HepG2 (cell line): ENCODE measurements around the gene CDC14B.

ENCODE experiments used
- CEBPB ChIP-seq: IDR thresholded peaks from 2 replicates; pipeline ENCODE4 v1.6.1; 2011; ENCODE audit warnings: low read depth, low read length, improper control_type of control experiment, borderline replicate concordance
- CTCF ChIP-seq: sonication (generic); formaldehyde crosslinking; IDR thresholded peaks from 2 replicates; pipeline ENCODE4 v1.5.0; 2020; ENCODE audit warnings: mild to moderate bottlenecking, missing genetic modification reagents, moderate library complexity
- EP300 ChIP-seq, 3 experiments: sonication (generic) in 1 of 3; formaldehyde crosslinking in 1 of 3; IDR thresholded peaks; 2 replicates each; pipeline versions ENCODE4 v1.5.1 to v1.6.1; 2011 to 2020; ENCODE audit warnings: low read depth in 2 of 3, low read length in 2 of 3, borderline replicate concordance in 1 of 3, improper control_type of control experiment in 1 of 3, mild to moderate bottlenecking in 1 of 3, missing genetic modification reagents in 1 of 3, moderate library complexity in 1 of 3
- FOXO1 ChIP-seq: sonication (generic); formaldehyde crosslinking; IDR thresholded peaks from 2 replicates; pipeline ENCODE4 v1.4.0; 2020; ENCODE audit warnings: missing genetic modification reagents
- HOMEZ ChIP-seq: IDR thresholded peaks from 2 replicates; pipeline ENCODE4 v1.6.1; 2016; ENCODE audit warnings: low read depth
- POLR2AphosphoS5 ChIP-seq: IDR thresholded peaks from 2 replicates; pipeline ENCODE4 v1.6.1; 2012; ENCODE audit warnings: low read depth, low read length
- RAD51 ChIP-seq: fragments of 450-650 bp; IDR thresholded peaks from 2 replicates; pipeline ENCODE4 v1.6.1; 2016; ENCODE audit warnings: borderline replicate concordance
- SIN3A ChIP-seq: IDR thresholded peaks from 2 replicates; pipeline ENCODE4 v1.6.1; 2011; ENCODE audit warnings: low read depth, mild to moderate bottlenecking, control low read depth, low read length, borderline replicate concordance
- SMARCC2 ChIP-seq: fragments of 450-650 bp; IDR thresholded peaks from 2 replicates; pipeline ENCODE4 v1.6.1; 2017; ENCODE audit warnings: antibody characterized with exemption, mild to moderate bottlenecking
- TCF7L2 ChIP-seq: IDR thresholded peaks from 2 replicates; pipeline ENCODE4 v1.6.1; 2011; ENCODE audit warnings: mild to moderate bottlenecking, low read depth, low read length, moderate library complexity
- ZNF367 ChIP-seq: sonication (generic); formaldehyde crosslinking; IDR thresholded peaks from 2 replicates; pipeline ENCODE4 v1.4.0; 2020; ENCODE audit warnings: missing genetic modification reagents, borderline replicate concordance
- TF ChIP-seq, protein P1 (sequence below): IDR thresholded peaks from 2 replicates; pipeline ENCODE4 v1.6.1; 2016; ENCODE audit warnings: low read depth, missing genetic modification reagents, missing compliant biosample characterization
- TF ChIP-seq, protein P2 (sequence below): IDR thresholded peaks from 2 replicates; pipeline ENCODE4 v1.6.1; 2012; ENCODE audit warnings: low read length, improper control_type of control experiment
- TF ChIP-seq, protein P3 (sequence below): sonication (generic); formaldehyde crosslinking; conservative IDR thresholded peaks from 2 replicates; pipeline ENCODE4 v1.4.0; 2020; ENCODE audit warnings: missing genetic modification reagents

- TF ChIP-seq CTCF (CRISPR knock-in tag) (no peak), ZNF367 (CRISPR knock-in tag) (no peak), POLR2AphosphoS5 (no peak), EP300 (IDR thresholded peaks at IDR 0.05; ENCODE audit: low read depth in 2 of 2, low read length in 2 of 2) (no peak), EP300 (CRISPR knock-in tag; IDR thresholded peaks at IDR 0.05; ENCODE audit: borderline replicate concordance) (no peak), TCF7L2 (no peak), RAD51 (no peak), SIN3A (no peak), FOXO1 (CRISPR knock-in tag) (no peak), CEBPB (no peak), HOMEZ (no peak), SMARCC2 (no peak)
- TF ChIP-seq, protein P1, sequence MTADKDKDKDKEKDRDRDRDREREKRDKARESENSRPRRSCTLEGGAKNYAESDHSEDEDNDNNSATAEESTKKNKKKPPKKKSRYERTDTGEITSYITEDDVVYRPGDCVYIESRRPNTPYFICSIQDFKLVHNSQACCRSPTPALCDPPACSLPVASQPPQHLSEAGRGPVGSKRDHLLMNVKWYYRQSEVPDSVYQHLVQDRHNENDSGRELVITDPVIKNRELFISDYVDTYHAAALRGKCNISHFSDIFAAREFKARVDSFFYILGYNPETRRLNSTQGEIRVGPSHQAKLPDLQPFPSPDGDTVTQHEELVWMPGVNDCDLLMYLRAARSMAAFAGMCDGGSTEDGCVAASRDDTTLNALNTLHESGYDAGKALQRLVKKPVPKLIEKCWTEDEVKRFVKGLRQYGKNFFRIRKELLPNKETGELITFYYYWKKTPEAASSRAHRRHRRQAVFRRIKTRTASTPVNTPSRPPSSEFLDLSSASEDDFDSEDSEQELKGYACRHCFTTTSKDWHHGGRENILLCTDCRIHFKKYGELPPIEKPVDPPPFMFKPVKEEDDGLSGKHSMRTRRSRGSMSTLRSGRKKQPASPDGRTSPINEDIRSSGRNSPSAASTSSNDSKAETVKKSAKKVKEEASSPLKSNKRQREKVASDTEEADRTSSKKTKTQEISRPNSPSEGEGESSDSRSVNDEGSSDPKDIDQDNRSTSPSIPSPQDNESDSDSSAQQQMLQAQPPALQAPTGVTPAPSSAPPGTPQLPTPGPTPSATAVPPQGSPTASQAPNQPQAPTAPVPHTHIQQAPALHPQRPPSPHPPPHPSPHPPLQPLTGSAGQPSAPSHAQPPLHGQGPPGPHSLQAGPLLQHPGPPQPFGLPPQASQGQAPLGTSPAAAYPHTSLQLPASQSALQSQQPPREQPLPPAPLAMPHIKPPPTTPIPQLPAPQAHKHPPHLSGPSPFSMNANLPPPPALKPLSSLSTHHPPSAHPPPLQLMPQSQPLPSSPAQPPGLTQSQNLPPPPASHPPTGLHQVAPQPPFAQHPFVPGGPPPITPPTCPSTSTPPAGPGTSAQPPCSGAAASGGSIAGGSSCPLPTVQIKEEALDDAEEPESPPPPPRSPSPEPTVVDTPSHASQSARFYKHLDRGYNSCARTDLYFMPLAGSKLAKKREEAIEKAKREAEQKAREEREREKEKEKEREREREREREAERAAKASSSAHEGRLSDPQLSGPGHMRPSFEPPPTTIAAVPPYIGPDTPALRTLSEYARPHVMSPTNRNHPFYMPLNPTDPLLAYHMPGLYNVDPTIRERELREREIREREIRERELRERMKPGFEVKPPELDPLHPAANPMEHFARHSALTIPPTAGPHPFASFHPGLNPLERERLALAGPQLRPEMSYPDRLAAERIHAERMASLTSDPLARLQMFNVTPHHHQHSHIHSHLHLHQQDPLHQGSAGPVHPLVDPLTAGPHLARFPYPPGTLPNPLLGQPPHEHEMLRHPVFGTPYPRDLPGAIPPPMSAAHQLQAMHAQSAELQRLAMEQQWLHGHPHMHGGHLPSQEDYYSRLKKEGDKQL = no peak
- TF ChIP-seq, protein P2, sequence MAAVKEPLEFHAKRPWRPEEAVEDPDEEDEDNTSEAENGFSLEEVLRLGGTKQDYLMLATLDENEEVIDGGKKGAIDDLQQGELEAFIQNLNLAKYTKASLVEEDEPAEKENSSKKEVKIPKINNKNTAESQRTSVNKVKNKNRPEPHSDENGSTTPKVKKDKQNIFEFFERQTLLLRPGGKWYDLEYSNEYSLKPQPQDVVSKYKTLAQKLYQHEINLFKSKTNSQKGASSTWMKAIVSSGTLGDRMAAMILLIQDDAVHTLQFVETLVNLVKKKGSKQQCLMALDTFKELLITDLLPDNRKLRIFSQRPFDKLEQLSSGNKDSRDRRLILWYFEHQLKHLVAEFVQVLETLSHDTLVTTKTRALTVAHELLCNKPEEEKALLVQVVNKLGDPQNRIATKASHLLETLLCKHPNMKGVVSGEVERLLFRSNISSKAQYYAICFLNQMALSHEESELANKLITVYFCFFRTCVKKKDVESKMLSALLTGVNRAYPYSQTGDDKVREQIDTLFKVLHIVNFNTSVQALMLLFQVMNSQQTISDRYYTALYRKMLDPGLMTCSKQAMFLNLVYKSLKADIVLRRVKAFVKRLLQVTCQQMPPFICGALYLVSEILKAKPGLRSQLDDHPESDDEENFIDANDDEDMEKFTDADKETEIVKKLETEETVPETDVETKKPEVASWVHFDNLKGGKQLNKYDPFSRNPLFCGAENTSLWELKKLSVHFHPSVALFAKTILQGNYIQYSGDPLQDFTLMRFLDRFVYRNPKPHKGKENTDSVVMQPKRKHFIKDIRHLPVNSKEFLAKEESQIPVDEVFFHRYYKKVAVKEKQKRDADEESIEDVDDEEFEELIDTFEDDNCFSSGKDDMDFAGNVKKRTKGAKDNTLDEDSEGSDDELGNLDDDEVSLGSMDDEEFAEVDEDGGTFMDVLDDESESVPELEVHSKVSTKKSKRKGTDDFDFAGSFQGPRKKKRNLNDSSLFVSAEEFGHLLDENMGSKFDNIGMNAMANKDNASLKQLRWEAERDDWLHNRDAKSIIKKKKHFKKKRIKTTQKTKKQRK = no peak
- TF ChIP-seq, protein P3, sequence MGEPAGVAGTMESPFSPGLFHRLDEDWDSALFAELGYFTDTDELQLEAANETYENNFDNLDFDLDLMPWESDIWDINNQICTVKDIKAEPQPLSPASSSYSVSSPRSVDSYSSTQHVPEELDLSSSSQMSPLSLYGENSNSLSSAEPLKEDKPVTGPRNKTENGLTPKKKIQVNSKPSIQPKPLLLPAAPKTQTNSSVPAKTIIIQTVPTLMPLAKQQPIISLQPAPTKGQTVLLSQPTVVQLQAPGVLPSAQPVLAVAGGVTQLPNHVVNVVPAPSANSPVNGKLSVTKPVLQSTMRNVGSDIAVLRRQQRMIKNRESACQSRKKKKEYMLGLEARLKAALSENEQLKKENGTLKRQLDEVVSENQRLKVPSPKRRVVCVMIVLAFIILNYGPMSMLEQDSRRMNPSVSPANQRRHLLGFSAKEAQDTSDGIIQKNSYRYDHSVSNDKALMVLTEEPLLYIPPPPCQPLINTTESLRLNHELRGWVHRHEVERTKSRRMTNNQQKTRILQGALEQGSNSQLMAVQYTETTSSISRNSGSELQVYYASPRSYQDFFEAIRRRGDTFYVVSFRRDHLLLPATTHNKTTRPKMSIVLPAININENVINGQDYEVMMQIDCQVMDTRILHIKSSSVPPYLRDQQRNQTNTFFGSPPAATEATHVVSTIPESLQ (CRISPR knock-in tag) = no peak
Measured at GRCh38 chr9:96502539-96503373, 116.9 kb downstream of the CDC14B start.
